SK-N-MC (cell line): Measurements from ENCODE around the gene ADCY9.

Experiments used
- EZH2 ChIP-seq: fragments of 200-600 bp; sonication (generic); IDR thresholded peaks from one replicate; pipeline ENCODE4 v1.6.1; 2017; ENCODE audit warnings: antibody characterized with exemption
- FOXP2 ChIP-seq: optimal IDR thresholded peaks from 2 replicates; pipeline ENCODE3; 2011; ENCODE audit warnings: mild to moderate bottlenecking, moderate library complexity; ENCODE audit not compliant: insufficient read depth; ENCODE audit errors: extremely low read length, control extremely low read depth
- POLR2AphosphoS5 ChIP-seq: IDR thresholded peaks from 2 replicates; pipeline ENCODE4 v1.6.1; 2012; ENCODE audit warnings: mild to moderate bottlenecking, low read depth, low read length, borderline replicate concordance

GRCh38 chr16:3934491-3935181 is 181.6 kb downstream of the ADCY9 start:
- no peak for TF ChIP-seq POLR2AphosphoS5
- TF ChIP-seq FOXP2: no peak
- no peak for TF ChIP-seq EZH2
